Hepatocyte (in vitro differentiated cells): ENCODE measurements around the gene IKZF2.

Source experiments
- CTCF ChIP-seq: fragments of 200-600 bp; sonication (generic); IDR thresholded peaks from 2 replicates; pipeline ENCODE4 v1.5.1; 2016; ENCODE audit warnings: antibody characterized with exemption, mild to moderate bottlenecking; ENCODE audit not compliant: poor library complexity
- EZH2 ChIP-seq: fragments of 200-600 bp; sonication (generic); IDR thresholded peaks from 2 replicates; pipeline ENCODE4 v1.6.1; 2016; ENCODE audit warnings: antibody characterized with exemption, mild to moderate bottlenecking, borderline replicate concordance
- EZH2phosphoT487 ChIP-seq: fragments of 200-600 bp; sonication (generic); IDR thresholded peaks from one replicate; pipeline ENCODE4 v1.6.1; 2018; ENCODE audit warnings: antibody characterized with exemption, mild to moderate bottlenecking, low read depth, moderate library complexity; ENCODE audit not compliant: unreplicated experiment, severe bottlenecking

- TF ChIP-seq EZH2phosphoT487, result no peak
- TF ChIP-seq EZH2, result no peak
- no peak for TF ChIP-seq CTCF
Observed at GRCh38 chr2:212991120-212991519, 160.3 kb downstream of the IKZF2 start.
